ENCODE results near the gene RUFY1.

Gene RUFY1

GRCh38 chr5:179603308-179603707, 53.0 kb downstream of the RUFY1 start:
- DNase-seq (ENCODE audit: low spot score in 2 of 2): no peak
- no peak for ATAC-seq (ENCODE audit: low read depth)
- no peak overlapping the region for H3K27ac Mint-ChIP-seq
- no peaks in the 10 kb centered on the region for H3K27me3 Mint-ChIP-seq
- H3K9me3 Mint-ChIP-seq: no peaks in the 10 kb centered on the region
- H3K4me1 Mint-ChIP-seq: peaks cover 2% of the 10 kb centered on the region
- H3K36me3 Mint-ChIP-seq: peaks cover 22% of the 10 kb centered on the region
- no peak overlapping the region for H3K4me3 Mint-ChIP-seq

DNA sequence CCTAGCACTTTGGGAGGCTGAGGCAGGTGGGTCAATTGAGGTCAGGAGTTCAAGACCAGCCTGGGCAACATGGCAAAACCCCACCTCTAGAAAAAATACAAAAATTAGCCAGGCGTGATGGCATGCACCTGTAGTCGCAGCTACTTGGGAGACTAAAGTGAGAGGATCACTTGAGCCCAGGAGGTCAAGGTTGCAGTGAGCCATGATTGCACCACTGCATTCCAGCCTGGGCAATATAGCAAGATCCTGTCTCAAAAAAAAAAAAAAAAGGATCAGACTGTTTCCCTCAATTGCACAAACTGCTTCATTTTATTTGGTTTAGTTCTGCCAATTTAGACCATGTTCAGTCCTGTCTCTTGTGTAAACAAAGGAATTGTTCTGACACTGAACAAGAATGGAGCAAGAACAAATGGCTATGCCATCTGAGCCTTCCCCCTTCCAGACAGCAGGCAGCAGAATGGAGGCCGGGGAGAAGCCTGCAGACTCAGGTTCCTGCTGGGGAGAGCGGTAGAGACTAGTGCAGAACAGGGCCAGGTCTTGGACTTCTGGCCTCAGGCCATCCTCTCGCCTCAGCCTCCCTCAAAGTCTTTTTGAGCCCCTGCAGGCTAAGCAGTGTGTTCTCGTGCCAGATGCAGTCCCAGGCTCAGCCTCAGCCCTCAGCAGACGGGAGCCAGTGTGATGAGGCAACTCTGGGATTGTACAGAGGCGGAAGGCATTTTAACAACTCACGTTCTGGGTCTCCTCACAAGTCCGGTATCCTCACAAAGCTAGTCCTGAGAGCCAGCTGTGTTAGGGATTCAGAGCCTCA, 54.9 kb downstream of the RUFY1 start:
- DNase-seq (ENCODE audit: low spot score in 2 of 2) (no peak), ATAC-seq (ENCODE audit: low read depth) (no peak)
- H3K4me1 Mint-ChIP-seq: peaks cover 2% of the 10 kb centered on the region
- H3K27me3 Mint-ChIP-seq: no peaks in the 10 kb centered on the region
- H3K4me3 Mint-ChIP-seq: no peak overlapping the region
- H3K36me3 Mint-ChIP-seq: peaks cover 25% of the 10 kb centered on the region
- no peaks in the 10 kb centered on the region for H3K9me3 Mint-ChIP-seq
- peak overlapping the region; percentile 78 for H3K27ac Mint-ChIP-seq

DNA sequence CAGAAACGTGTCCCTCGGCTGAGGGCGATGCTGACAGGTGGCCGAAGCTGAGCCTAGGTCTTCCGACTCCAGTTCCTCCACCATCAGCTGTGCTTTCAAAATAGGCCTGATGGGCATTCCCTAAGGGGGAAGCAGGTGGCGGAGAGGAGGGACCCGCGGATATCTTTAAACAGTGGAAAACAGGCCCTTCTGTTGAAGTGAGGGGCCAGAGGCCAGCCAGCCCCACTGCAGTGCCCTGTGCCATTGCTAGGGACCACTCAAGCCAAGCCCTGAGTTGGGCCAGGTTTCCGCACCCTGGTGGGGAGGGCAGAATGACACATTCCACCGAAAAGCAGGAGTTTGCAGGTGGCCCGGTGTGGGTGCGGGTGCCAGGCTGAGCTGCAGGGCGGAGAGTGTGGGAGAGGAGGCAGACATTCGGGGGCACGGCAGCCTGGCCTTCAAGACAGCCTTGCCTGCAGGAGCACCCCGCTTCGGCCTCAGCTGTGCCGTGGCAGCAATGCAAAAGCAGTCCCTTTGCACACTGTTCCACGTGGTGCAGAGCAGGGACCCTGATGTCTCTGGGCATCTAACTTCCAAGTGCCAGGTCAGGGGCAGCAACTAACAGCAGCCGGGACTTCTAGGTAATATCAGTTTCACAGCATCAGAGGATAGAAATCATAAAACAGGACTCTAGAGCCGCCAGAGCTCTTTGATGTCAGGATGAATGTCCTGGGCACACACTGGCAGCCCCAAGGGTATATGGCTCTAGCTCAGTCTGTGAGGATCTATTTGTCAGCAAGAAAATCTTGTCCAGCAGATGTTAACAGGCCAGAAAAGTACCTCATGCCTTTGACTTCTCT, 55.9 kb downstream of the RUFY1 start:
- peaks cover 30% of the 10 kb centered on the region for H3K36me3 Mint-ChIP-seq
- no peak for DNase-seq (ENCODE audit: low spot score in 2 of 2)
- no peaks in the 10 kb centered on the region for H3K9me3 Mint-ChIP-seq
- no peaks in the 10 kb centered on the region for H3K27me3 Mint-ChIP-seq
- H3K4me3 Mint-ChIP-seq: no peak overlapping the region
- no peak overlapping the region for H3K27ac Mint-ChIP-seq
- peaks cover 6% of the 10 kb centered on the region for H3K4me1 Mint-ChIP-seq
- ATAC-seq (ENCODE audit: low read depth): no peak

GRCh38 chr5:179606910-179607159, 56.5 kb downstream of the RUFY1 start:
- ATAC-seq (ENCODE audit: low read depth): no peak
- H3K4me3 Mint-ChIP-seq: no peak overlapping the region
- H3K9me3 Mint-ChIP-seq: no peaks in the 10 kb centered on the region
- no peak for DNase-seq (ENCODE audit: low spot score in 2 of 2)
- H3K27ac Mint-ChIP-seq: no peak overlapping the region
- H3K4me1 Mint-ChIP-seq: peaks cover 9% of the 10 kb centered on the region
- H3K36me3 Mint-ChIP-seq: peaks cover 31% of the 10 kb centered on the region
- no peaks in the 10 kb centered on the region for H3K27me3 Mint-ChIP-seq

- ATAC-seq (ENCODE audit: low read depth): no peak
- Mint-ChIP-seq H3K36me3 (peaks cover 33% of the 10 kb centered on the region), H3K9me3 (no peaks in the 10 kb centered on the region), H3K4me3 (no peak overlapping the region), H3K27me3 (no peaks in the 10 kb centered on the region), H3K27ac (no peak overlapping the region), H3K4me1 (peaks cover 11% of the 10 kb centered on the region)
- no peak for DNase-seq (ENCODE audit: low spot score in 2 of 2)
Measured at GRCh38 chr5:179607160-179607931, 57.0 kb downstream of the RUFY1 start.

DNA sequence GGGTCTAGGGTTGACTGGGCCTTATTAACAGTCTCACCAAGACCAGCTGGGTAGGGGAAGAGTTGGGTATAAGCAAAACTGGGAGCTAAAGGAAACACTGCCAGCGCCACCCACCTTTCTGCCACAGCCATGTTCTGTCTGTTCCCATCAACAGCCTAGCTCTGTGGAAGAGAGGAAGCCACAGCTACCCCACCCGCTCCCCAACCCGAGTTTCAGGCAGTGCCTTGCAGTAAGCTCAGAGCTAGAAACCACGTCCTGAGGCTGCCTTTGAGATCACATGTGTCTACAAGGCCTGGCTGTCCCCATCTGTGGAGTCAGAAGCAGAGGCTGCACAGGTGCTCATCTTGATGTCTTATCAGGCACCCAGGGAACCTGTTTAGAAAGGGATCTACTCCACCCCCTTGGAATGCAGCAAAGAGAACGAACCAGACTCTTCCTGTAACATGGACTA, 57.8 kb downstream of the RUFY1 start:
- Mint-ChIP-seq H3K27ac (no peak overlapping the region), H3K4me3 (no peak overlapping the region), H3K36me3 (peaks cover 40% of the 10 kb centered on the region), H3K9me3 (no peaks in the 10 kb centered on the region), H3K4me1 (peaks cover 11% of the 10 kb centered on the region), H3K27me3 (no peaks in the 10 kb centered on the region)
- no peak for DNase-seq (ENCODE audit: low spot score in 2 of 2)
- peak; percentile 20 for ATAC-seq (ENCODE audit: low read depth)

DNA sequence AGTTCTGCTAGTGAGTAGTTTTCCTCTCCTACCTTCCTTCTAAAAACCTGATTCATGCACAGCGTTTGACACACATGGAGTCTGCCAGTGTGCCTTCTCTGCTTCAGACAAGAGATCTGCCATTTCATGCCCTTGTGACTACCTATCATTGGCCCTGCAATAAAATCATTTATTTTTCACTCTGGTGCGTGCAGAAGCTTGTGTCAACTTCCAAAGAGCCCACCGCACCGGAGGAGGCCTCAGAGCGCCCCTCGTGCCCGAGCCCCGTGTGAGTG, 59.4 kb downstream of the RUFY1 start:
- no peaks in the 10 kb centered on the region for H3K27me3 Mint-ChIP-seq
- DNase-seq (ENCODE audit: low spot score in 2 of 2): no peak
- peak overlapping the region; percentile 72 for H3K27ac Mint-ChIP-seq
- no peak for ATAC-seq (ENCODE audit: low read depth)
- H3K9me3 Mint-ChIP-seq: no peaks in the 10 kb centered on the region
- H3K36me3 Mint-ChIP-seq: peaks cover 48% of the 10 kb centered on the region
- H3K4me1 Mint-ChIP-seq: peaks cover 12% of the 10 kb centered on the region
- no peak overlapping the region for H3K4me3 Mint-ChIP-seq

GRCh38 chr5:179610109-179610902, 60.0 kb downstream of the RUFY1 start:
- H3K4me3 Mint-ChIP-seq: no peak overlapping the region
- H3K9me3 Mint-ChIP-seq: no peaks in the 10 kb centered on the region
- DNase-seq (ENCODE audit: low spot score in 2 of 2): no peak
- no peaks in the 10 kb centered on the region for H3K27me3 Mint-ChIP-seq
- H3K4me1 Mint-ChIP-seq: peaks cover 12% of the 10 kb centered on the region
- no peak for ATAC-seq (ENCODE audit: low read depth)
- H3K27ac Mint-ChIP-seq: peak overlapping the region; percentile 72
- peaks cover 48% of the 10 kb centered on the region for H3K36me3 Mint-ChIP-seq

DNA sequence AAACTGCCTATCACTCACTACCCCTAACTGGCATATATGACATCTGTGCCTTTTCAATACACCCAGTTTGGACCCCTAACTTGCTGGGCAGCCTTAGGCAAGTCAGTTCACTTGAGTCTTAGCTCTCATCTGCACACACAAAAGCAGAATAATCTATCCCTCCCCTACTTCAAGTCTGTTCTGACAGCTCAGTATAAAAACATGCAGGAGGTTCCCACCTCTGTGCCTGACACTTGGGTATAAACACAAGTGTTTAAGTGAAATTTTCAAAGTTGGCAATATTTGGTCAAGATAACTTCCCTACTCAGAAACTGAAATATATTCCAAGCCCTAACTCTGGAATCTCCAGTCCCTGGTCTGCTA, 60.5 kb downstream of the RUFY1 start:
- no peak for DNase-seq (ENCODE audit: low spot score in 2 of 2)
- Mint-ChIP-seq H3K4me1 (peaks cover 14% of the 10 kb centered on the region), H3K4me3 (no peak overlapping the region), H3K36me3 (peaks cover 43% of the 10 kb centered on the region), H3K27me3 (no peaks in the 10 kb centered on the region), H3K9me3 (no peaks in the 10 kb centered on the region), H3K27ac (peak overlapping the region; percentile 38)
- no peak for ATAC-seq (ENCODE audit: low read depth)

DNA sequence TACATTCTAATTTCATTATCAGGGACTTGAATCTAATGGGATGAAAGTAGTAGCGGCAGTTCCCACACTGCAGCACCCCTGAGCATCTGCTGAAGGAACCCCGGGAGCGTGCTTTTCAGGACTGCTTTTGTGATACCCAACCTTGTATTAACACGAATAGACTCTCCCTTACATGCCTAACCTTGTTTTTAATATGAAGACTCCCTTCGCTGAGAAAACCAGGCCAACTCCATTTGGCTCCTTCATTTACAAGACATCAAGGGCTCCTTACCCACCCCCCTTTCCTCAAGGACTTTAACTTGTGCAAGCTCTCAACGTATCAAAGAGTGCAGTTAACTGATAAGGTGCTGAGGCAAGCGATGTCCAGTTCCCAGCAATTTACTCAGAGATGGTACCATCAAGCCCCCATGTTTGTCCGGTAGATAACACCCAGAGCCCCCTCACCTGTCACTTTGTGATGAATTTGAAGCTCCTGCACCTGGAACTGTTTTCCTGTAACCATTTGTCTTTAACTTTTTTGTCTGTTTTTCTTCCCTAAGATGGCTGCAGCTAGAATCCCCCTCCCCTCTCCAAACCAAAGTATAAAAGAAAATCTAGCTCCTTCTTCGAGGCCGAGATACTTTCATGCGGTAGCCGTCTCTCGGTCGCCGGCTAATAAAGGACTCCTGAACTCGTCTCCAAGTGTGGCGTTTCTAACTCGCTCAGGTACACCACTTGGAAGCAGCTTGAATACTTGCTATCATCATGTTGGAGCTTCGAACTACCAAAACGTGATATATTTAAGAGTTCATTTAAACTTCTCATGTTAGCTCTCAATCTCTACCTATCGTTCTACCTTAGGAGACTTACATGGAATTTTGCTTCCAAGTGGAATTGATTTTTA, 62.5 kb downstream of the RUFY1 start:
- Mint-ChIP-seq H3K9me3 (no peaks in the 10 kb centered on the region), H3K36me3 (peaks cover 52% of the 10 kb centered on the region), H3K27me3 (no peaks in the 10 kb centered on the region), H3K27ac (peak overlapping the region; percentile 87), H3K4me1 (peaks cover 21% of the 10 kb centered on the region), H3K4me3 (no peak overlapping the region)
- ATAC-seq (ENCODE audit: low read depth) (no peak), DNase-seq (ENCODE audit: low spot score in 2 of 2) (no peak)

GRCh38 chr5:179613460-179614071, 63.2 kb downstream of the RUFY1 start:
- H3K36me3 Mint-ChIP-seq: peaks cover 55% of the 10 kb centered on the region
- peaks cover 24% of the 10 kb centered on the region for H3K4me1 Mint-ChIP-seq
- DNase-seq (ENCODE audit: low spot score in 2 of 2) (no peak), ATAC-seq (ENCODE audit: low read depth) (peak; percentile 42)
- H3K27ac Mint-ChIP-seq: peak overlapping the region; percentile 87
- no peak overlapping the region for H3K4me3 Mint-ChIP-seq
- H3K9me3 Mint-ChIP-seq: no peaks in the 10 kb centered on the region
- H3K27me3 Mint-ChIP-seq: no peaks in the 10 kb centered on the region

DNA sequence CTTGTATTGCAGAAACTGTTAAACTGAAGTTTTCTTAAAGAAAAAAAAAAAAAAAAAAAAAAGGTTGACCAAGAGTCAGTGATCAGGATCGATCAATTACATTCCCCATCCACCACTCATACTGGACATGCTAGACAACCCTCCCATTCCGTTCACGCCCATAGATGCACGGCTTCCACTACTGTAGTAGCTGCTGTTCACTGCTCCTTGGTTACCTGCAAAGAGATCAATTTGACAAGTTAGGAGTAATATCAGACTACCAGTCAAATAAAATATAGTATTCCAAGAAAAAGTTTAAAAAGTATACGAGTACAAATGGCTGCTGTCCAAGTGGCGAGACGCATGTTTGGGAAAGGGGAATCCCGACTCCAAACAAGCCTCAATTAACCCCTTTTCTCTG, 64.4 kb downstream of the RUFY1 start:
- Mint-ChIP-seq H3K9me3 (no peaks in the 10 kb centered on the region), H3K27ac (no peak overlapping the region), H3K36me3 (peaks cover 52% of the 10 kb centered on the region), H3K27me3 (no peaks in the 10 kb centered on the region), H3K4me1 (peaks cover 29% of the 10 kb centered on the region), H3K4me3 (no peak overlapping the region)
- ATAC-seq (ENCODE audit: low read depth): no peak
- no peak for DNase-seq (ENCODE audit: low spot score in 2 of 2)

GRCh38 chr5:179615203-179615602, 64.8 kb downstream of the RUFY1 start:
- no peaks in the 10 kb centered on the region for H3K27me3 Mint-ChIP-seq
- no peaks in the 10 kb centered on the region for H3K9me3 Mint-ChIP-seq
- peaks cover 53% of the 10 kb centered on the region for H3K36me3 Mint-ChIP-seq
- H3K4me3 Mint-ChIP-seq: no peak overlapping the region
- no peak overlapping the region for H3K27ac Mint-ChIP-seq
- ATAC-seq (ENCODE audit: low read depth) (no peak), DNase-seq (ENCODE audit: low spot score in 2 of 2) (no peak)
- peaks cover 32% of the 10 kb centered on the region for H3K4me1 Mint-ChIP-seq
